Hematopoietic multipotent progenitor cell treated with erythropoietin and hydrocortisone succinate and interleukin-3 and kit ligand, for 4 days (in vitro differentiated cells): ENCODE measurements around the gene TRUB1.
A peak's percentile ranks its signal among the peaks of the same experiment; 100 is the strongest.
"Not testable (repeated sequence)": the region's sequence is repeated elsewhere in the genome, so short reads cannot be mapped to it uniquely, and the experiment has no call there.

Experiments used
- DNase-seq: peaks from one replicate; pipeline ENCODE4 v3.0.0-alpha.2; 2015

TRUB1 gene

DNA sequence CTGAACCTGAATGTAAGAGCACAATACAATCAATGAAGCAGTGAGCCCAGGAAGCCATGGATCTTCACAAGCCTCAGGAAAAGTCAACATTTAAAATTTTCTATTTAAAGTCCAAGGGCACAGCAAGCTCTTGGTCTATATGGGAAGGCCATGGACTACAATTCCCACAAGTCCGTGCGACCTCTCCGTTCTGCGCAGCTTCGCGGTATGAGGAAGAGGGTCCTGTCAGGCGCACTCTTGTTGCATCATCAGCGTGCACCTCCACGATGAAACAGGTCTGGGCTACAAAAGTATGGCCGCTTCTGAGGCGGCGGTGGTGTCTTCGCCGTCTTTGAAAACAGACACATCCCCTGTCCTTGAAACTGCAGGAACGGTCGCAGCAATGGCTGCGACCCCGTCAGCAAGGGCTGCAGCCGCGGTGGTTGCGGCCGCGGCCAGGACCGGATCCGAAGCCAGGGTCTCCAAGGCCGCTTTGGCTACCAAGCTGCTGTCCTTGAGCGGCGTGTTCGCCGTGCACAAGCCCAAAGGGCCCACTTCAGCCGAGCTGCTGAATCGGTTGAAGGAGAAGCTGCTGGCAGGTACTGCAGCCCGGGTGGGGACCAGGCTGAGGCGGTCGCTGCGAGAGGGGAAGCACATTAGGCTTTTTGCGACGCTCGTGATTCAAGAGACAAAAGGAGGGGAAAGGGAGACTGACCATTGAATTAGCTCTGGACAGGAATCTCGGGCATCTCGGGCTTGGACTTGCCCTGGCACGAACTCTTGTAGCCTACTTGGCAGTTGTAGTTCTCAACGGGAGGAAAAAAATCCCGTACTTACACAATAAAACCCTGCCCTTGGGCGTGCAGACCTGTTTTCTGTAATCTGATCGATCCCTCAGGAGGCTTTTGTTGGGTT is at the start of gene TRUB1:
TRUB1 (plus strand) TSS at position 234 of the 894 bp plus-strand sequence; CDS start at position 293, 59 bp downstream.
- DNase-seq = peak; percentile 98

DNA sequence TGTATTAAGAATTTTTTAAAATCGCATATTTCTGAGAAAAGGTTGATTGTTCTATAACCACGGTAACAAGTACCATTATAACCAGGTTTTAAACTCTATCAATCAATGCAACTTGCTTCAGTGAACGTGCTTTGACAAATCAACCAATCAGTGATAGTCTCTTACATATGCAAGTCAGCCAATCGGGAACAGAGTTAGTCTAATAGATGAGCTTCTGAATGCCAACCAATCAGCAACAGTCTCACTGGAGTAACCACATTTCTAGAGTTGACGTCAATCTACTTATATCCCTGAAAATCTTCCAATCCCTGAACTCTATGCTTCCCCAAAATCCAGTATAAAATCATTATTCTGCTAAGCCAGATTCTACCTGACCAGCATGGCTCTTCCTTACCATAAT is 44.7 kb upstream of the TRUB1 start:
- DNase-seq = no peak

DNA sequence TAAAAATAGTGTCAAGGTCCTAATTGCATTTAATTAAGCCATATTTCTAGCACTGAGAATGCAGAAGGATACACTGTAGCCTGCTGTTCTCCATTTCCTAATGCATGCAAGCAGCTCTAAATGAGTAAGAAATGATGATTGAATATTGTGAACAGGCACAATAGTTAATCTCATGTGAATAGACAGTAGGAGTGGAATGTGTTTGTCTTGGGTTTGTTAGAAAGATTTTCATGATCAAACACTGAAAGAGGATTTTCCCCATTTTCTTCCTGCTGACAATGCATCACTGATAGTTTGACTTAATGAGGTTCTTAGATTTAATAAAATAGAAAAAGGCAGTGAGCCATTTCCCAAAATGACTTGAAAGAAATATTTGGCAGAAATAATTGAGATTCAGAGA is 43.1 kb upstream of the TRUB1 start:
- no peak for DNase-seq

DNA sequence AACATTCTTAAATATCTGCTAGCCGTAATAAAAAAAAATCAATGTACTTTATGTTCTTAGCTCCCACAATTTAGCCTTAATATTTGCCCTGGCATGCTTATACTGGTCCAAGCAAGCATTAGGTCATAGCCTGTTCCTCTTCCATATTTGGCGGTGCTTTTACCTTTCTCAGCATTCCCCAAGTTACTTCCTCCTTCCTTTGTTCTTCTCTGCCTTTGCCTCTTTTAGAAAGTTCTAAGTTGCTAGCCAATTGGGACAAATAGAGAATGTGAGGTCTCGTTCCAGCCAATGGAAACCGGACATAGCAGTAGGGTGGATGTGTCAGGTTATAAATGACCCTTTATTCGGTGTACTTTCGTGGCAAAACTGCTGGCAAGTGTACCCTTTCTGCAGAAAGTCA is 41.0 kb upstream of the TRUB1 start:
- not testable (repeated sequence) for DNase-seq

DNA sequence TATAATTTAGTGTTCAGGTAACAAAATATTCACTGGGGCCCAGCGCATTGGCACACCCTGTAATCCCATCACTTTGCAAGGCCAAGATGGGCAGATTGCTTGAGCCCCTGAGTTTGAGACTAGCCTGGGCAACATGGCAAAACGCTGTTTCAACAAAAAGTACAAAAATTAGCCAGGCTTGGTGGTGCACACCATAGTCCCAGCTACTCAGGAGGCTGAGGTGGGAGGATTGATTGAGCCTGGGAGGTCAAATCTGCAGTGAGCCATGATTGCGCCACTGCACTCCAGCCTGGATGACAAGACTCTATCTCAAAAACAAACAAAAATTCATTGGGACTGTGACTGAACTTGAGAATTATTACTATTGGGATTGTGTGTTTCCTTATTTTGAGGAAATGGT is 40.4 kb upstream of the TRUB1 start:
- DNase-seq = no peak

DNA sequence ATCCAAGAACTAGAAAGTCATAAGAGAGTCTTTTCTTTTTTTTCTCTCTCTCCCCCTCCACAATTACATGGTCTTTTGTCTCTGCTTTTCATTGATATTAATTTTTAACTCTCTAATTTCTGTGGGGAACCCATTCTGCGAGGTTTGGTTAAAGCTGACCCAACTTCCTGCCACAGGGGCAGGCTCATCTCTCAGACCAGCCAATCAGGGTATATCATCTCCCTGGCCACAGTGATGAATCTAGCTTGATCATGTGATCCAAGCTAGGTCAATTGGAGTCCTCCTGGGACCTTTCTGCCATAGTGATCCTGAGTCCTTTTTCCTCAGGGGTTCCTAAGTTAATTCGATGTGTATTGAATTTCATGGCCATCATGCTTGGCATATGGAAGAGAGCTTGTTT is 38.0 kb upstream of the TRUB1 start:
- no peak for DNase-seq

DNA sequence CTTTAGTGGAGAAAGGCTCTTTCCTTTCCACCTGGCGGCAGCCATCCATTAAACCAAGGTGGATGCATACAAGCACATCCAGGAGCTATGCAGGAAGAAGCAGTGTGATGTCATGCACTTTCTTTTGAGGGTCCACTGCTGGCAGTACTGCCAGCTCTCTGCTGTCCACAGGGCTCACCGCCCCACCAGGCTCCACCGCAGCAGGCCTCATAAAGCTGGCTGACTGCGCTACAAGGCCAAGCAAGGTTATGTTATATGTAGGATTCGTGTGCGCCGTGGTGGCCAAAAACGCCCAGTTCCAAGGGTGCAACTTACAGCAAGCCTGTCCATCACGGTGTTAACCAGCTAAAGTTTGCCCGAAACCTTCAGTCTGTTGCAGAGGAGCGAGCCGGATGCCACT is 37.3 kb upstream of the TRUB1 start:
- no peak for DNase-seq

DNA sequence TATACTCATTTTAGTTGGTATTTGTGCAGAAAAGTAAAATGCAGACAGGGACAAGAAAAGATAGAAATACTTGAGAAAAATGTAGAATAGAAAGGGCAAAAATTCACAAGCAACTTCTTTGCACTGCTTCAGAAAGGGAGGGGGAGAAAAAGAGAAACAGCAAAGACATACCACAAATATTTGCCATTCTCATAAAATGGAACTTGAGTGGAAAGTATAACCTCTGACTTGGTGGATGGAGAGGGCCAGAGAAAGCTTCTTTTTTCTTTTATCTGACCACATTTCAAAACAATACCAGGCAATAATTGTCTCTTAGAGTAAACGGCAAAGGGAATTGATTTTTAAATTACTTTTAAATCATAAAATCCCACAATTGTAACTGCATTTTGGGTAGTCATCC is 35.8 kb upstream of the TRUB1 start:
- no peak for DNase-seq

DNA sequence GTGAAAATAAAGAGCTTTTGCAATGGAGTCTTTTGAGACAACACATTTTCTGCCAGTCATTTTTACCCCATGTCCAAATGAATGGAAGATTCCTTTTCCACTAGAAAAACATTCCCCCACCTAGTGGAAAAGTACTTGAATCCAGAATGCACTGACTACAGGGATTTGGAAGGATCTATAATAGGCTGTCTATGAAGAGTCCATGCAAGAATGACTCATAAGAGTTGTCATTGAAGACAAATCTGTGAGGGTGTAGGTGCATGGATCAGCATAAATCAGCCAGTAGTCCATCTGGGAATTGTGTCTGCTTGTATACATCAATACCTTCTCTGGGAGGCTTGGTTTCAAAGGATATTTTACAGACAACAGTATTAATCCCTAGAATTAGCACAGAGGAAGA is 32.5 kb upstream of the TRUB1 start:
- DNase-seq = no peak

DNA sequence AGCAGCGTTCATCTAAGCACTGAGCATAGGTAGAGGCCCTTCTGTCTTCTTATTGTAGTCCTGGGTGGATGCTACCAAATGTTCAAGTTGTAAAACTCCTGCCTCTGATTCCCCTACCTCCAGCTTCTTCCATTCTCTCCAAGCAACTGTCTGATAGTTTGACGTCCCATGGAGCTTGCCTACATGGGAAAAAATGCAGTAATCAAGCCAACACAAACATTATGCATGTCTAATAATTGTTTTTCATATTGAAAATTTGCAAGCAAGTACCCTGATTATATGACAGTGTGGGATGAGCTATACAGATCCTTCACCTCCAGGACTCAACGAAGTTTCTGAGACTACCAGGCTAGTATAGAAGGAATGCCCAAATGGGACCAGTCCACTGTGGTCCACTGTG is 31.0 kb upstream of the TRUB1 start:
- no peak for DNase-seq

DNA sequence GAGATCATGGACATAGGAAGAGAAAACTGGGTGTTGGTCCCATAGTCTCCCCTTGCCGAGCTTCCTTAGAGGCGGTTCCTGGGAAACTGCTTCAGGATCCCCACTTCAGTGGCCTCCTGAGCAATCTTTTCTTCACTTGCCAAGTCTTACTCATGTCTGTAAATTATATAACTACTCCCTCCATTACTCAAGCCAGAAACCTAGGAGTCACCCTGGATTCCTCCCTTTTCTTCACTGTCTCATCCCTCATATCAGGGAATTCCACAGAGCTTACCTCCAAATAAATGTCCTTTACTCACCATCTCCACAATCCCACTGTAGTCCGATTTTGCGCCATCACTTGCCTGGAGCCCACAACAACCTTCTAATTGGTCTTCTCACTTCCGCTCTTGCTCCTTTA is 29.1 kb upstream of the TRUB1 start:
- no peak for DNase-seq

DNA sequence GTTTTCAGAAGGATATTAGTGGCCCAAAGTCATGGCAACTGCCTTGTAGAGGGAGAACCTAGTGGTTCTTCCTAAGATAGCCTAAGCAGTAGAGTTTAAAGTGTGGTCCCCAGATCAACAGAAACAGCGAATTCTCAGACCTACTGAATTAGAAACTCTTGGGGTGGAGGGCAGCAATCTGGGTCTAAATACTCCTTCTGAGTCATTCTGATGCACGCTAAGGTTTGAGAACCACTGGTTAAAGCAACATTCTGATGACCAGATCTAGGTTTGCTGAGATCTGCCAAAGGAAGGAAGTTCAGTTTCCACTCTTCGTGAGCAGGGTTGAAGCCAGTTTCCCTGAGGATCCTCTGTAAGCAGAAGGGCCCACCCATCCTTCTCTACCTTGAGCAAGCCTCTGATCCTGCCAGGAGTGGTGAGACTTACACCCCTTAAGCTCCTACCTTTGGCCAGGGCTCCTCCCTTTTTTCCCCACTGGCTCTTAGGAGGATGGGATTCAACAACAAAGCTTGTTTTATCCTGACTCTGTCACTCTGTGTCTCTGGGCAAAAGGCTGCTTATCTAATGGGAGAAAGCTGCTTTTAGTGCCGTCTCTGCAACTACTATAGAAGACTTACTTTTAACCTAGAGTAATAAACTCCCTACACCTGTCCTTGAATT is 26.8 kb upstream of the TRUB1 start:
- DNase-seq = no peak

DNA sequence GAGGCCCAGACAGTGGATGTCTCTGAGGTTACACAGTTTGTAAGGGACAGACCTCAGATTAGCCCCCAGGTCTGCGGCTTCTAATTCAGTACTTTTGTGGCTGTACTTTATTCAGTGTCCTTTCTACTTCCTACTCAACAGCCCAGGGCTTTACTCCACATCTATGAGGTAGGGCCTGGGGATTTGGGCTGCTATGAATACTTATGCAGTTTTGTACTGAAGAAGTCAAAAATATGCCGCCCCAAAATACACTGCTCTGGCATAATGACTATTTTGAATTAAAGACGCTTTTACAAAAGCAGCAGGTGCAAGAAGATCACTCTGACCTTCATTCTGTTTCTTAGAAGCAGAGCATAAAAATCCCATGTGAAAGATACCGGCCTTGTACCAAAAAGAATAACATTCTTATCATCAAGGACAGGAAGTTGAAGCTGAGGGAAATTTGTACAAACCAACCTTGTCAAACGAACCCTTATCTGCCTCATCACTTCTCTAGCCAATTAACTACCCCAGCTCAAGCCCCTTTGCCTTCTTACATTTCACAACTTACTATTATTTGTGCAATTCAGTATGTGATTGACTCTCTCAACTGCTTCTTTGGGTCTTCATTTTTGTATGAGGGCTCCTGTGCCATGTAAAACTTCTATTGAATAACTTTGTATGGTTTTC is 26.1 kb upstream of the TRUB1 start:
- peak; percentile 77 for DNase-seq

DNA sequence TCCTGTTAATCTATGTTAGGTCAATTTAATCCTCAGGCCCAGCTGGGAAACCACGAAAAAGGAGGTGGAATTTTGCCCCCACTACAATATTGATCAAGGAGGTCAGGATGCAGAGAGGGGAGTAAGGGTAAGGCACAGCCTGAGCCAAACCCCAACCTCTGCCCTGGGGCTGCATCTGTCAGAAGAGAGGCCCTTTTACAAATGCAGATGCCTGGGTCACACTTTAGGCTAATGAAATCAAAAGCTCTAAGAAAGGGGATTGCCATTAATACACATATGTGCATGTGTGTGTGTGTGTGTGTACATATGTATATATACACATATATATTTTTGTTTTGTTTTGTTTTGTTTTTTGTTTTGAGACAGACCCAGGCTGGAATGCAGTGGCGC is 25.5 kb upstream of the TRUB1 start:
- no peak for DNase-seq

DNA sequence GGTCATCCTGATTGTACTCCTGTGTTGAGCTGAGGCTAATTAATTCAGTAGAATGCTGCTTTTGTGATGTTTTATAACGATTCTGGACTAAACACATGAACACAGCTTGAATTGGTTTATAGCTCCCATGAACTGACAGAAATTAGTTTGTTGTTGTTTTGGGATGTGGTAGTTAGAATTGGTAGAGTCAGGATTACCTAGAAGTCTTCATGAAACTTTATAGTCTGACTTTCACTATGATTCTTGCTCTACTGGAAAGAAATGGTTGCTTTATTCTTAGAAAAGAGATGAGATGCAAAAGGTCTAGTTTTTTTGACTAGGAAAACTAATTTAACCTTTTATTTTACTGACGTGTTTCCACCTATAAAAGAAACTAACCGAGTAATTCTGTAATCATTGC is 23.4 kb upstream of the TRUB1 start:
- DNase-seq = no peak

DNA sequence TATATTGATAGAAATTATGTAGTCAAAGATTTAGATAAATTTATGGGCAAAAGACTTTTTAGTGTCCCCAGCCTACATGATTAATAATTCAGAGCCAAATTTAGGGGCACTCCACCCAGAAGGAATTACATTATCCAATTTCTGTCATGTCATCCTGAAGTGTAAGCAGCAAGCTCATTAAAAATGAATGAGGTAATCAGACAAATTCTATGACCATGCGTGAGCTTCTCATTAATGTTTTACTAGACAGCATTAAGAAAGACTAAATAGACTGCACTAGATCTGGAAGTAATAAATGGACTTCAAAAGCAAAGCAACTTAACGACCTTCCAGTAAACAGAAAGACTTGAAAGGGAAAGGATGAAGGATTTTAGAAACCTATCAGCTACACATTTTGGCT is 22.7 kb upstream of the TRUB1 start:
- no peak for DNase-seq

DNA sequence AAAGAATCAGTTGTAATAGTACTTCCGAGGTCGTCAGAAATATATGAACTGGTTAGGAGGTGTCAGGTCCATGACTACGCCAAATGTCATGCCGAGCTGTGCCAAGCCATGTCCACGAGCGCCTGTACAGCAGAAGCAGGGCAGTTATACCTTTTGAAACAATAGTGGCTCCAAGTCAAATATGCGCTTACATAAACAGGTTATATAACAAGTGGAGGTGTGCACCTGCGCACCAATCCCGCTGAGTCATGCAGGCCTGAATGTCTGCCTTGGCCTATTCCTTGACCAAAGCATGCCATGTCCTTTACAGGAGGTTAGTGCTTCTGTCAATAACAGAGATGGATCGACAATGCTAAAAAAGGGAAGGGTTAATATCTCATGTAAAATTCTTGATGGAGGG is 21.3 kb upstream of the TRUB1 start:
- no peak for DNase-seq

DNA sequence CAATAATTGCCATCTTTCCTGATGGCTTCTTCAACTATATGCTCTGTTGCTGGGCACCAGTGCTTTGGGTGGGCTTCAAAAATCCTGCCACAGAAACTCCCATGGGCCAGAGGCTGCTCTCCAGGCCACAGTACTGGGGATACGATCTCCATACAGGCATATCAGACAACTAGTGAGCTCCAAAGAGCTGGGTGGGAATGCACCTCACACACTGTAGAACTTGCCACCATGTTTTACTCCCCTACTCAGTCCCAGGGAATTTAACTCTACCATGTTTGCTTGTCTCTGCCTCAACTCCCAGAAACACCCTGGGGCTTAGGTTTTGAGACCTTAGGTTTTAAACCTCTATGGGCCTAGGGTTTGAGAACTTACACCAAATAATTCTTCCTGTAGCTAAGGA is 20.5 kb upstream of the TRUB1 start:
- no peak for DNase-seq

DNA sequence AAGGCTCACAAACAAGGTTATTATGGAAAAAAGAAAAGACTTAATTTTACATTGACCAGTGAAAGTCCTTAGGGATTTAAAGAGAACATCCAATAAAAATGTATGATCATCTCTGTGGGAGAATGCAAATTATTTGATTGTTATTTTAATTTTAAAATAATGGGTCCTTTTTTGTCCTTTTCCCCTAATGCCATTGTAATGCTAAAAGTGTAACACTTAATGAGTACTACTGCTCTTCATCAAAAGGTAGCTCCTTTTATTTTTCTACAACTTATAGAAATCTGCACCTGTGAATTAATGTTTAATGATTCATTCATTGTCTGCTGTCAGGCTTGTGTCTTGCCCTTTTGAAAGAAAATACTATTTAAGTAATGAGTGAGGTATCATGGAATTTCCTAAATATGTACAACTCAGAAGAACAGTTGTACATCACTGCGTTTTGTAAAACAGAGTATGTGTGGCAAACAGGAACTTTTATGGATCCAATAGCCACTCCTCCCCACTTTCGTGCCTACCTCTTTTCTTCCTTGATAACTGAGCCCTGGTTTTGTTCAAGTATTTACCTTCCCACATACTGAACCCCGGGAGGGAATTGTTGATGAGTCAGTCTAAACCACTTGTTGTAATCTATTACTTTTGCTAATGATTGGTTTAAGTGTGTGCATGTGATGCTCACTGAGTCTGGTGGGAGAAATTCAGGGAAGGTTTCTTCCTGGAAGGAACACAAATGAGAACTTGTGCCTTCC is 19.9 kb upstream of the TRUB1 start:
- DNase-seq = no peak

DNA sequence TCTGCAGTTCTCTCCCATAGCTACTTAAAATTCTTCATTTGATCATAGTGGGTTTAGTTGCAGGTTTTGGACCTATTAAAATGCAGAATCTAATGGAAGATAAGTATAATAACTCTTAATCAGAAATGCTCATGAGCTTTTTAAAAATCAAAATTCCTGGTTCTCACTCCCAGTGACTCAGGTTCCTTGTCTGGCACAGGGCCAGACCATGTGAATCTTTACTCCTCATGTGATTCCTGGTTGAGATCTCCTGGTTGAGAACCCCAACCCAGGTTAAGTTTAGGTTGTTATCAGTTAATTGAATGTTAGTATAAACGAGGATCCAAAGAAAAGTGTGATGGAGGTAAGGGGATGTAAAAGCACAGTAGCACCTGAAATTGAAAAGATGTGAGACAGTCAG is 17.5 kb upstream of the TRUB1 start:
- no peak for DNase-seq

DNA sequence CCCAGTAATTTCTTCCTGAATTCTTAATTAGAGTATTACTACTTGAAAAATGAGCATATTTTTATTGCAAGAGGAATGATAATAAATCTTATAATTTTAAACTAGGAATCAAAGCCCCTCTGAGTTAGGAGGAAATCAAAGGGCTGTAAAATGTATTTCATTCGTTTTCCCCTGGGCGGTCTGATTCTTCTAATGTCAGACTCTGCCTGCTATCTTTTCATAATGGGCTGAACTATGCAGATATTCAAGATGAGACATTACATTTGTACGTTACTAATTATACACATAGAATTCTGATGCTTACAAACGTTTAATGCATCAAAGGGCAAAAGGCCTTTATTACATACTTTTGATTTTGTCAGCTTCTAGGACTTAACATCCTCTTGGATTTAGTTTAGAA is 16.0 kb upstream of the TRUB1 start:
- no peak for DNase-seq

DNA sequence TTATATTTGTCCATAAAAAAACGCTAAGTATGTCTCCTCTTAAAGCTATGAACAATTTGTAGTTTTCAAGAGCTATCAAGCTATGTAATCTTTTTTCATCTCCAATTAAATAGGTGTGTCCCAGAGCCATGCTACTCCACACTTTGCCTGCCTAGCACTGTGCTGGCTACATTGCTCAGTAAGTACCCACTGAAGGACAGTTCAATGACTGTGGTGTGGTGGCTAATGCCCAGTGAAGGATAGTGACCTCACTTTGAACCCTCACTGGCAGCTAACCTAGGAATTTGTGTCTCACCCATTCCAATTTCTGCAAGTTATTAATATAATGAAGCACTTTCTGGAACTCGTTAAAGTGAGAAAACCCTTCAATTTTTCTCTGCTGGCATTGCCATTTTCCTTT is 14.4 kb upstream of the TRUB1 start:
- DNase-seq = no peak
